HFF-Myc (cell line): Measurements from ENCODE around the gene GALNS.

Experiments used
- DNase-seq: peaks from one replicate; pipeline ENCODE4 v3.0.0-alpha.2; 2011; ENCODE audit warnings: low read depth; ENCODE audit errors: extremely low read depth
- H3K4me3 ChIP-seq: replicated peaks from 2 replicates; pipeline ENCODE4 v1.5.1; 2011; ENCODE audit warnings: low read depth, mild to moderate bottlenecking, control low read depth, low read length
- TF ChIP-seq, protein P1 (sequence below): IDR thresholded peaks from 2 replicates; pipeline ENCODE4 v1.5.1; 2012; ENCODE audit warnings: mild to moderate bottlenecking, low read depth, low read length, control low read depth; ENCODE audit errors: missing control alignments

Gene GALNS

GRCh38 chr16:88883117-88883895, 26.6 kb upstream of the GALNS start:
- TF ChIP-seq, protein P1, sequence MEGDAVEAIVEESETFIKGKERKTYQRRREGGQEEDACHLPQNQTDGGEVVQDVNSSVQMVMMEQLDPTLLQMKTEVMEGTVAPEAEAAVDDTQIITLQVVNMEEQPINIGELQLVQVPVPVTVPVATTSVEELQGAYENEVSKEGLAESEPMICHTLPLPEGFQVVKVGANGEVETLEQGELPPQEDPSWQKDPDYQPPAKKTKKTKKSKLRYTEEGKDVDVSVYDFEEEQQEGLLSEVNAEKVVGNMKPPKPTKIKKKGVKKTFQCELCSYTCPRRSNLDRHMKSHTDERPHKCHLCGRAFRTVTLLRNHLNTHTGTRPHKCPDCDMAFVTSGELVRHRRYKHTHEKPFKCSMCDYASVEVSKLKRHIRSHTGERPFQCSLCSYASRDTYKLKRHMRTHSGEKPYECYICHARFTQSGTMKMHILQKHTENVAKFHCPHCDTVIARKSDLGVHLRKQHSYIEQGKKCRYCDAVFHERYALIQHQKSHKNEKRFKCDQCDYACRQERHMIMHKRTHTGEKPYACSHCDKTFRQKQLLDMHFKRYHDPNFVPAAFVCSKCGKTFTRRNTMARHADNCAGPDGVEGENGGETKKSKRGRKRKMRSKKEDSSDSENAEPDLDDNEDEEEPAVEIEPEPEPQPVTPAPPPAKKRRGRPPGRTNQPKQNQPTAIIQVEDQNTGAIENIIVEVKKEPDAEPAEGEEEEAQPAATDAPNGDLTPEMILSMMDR, result no peak
- DNase-seq, result no peak
- no peak overlapping the region for H3K4me3 ChIP-seq

GRCh38 chr16:88882358-88883030, 25.7 kb upstream of the GALNS start:
- no peak for DNase-seq
- no peak overlapping the region for H3K4me3 ChIP-seq
- TF ChIP-seq, protein P1, result no peak

DNA sequence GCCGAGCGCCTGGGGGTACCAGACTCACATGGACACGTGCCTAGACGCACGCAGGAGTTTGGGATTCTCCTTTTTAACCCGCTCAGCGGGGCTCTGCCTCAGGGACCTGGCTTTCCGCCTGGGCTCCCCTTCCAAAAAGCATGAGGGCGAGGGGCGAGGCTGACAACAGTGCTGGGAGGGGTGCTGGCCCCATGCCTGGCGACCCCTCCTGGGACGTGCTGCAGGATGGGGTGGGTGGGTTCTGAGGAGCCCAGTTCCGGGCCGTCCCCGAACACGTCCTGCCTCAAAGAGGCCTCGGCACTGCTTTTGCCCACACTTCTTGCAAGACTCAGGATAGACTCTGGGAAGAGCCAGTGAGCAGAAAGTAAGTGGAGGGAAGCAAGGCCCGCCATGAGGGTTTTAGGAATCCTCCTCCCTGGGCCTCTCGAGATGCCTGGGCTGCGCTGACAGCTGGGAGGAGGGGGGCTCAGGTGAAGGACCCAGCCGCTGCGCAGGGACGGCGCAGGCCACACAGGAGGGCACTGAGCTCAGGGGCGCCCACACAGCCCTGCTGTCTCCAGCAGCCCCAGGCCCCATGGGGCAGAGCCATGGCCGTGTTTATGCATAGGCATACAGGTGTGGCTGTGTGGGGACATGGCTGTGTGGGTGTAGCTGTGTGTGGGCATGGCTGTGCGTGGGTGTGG, 25.1 kb upstream of the GALNS start:
- no peak overlapping the region for H3K4me3 ChIP-seq
- TF ChIP-seq, protein P1, result no peak
- no peak for DNase-seq

DNA sequence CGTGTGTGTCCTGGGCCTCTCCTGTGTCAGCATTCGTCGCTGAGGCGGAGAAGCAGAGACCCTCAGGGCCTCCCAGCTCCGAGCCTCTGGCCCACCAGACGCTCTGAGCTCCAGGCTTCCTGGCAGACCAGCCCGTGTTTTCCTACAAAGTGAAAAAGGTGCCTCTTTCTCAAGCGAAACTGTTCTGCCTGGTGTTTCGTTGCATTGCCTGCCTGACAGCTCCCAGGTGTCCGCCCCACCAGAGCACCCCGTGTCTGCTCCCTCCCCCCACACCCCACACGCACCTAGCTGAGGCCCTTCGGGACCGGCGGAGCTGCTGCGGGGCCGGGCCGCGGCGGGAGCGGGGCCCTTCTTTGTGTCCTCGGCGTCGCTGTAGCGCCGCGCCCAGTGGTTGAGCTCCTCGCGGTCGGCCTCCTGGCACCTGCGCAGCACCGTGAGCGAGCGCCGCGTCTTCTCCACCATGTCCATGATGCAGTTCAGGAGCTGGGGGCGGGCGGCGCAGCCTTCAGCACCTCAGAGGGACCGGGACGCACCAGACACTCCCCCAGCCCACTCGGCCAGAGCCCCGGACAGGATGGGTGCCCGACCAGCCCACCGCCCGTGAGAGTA, 24.4 kb upstream of the GALNS start:
- no peak for DNase-seq
- TF ChIP-seq, protein P1, result no peak
- H3K4me3 ChIP-seq, result no peak overlapping the region

DNA sequence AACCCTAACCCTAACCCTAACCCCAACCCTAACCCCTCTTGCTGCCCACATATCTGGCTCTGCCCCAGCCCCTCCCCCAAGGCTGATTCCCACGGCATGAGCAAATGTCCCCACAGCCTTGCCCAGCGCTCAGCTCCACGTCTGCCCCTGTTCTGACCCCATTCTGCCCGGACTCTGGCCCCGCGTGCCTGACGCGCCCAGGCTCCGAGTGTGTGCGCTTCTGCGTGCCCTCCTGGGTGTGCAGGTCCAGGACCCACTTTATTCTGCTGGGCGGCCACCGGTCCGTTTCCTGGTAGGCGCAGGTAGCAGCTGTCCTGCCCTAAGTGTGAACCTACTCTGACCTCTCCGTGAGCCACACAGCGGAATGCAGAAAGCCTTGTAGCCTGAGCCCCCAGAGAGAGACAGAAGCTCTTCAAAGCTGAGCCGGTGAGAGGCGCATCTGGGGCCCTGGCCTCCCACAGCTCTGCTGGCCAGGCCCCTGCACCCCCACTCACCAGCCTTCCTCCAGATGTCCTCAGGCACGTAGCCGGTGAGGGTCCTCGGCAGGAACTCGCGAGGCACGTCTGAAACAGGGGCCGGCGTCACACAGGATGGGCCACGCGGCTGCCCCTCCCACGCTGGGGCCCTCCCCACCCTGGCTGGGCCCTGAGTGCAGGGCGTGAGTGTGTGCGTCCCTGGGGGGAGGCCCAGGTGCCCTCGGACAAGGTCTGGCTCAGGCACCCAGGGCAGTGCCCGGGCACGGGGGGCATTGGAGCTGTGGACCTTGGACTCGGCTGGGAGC, 23.7 kb upstream of the GALNS start:
- TF ChIP-seq, protein P1, result no peak
- no peak overlapping the region for H3K4me3 ChIP-seq
- no peak for DNase-seq

DNA sequence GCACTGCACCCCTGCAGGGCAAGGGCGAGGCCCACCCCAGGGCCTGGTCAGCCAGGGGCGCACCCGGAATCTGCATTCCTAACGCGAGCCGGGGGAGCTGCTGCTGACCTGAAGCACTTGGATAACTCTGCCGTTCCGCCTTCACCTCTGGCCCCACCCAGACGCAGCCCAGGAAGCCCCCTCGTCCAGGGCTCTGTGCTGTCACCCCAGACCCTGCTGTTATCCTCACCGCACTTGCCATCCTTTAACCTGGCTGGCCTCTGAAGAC, 23.0 kb upstream of the GALNS start:
- TF ChIP-seq, protein P1, result no peak
- no peak overlapping the region for H3K4me3 ChIP-seq
- DNase-seq, result no peak
